LNCAP (cell line): ENCODE results near the gene SCCPDH.

Experiments used
- CTCF ChIP-seq: fragments of 450-650 bp; IDR thresholded peaks from 2 replicates; pipeline ENCODE4 v1.5.1; 2017; ENCODE audit warnings: mild to moderate bottlenecking

Gene SCCPDH

DNA sequence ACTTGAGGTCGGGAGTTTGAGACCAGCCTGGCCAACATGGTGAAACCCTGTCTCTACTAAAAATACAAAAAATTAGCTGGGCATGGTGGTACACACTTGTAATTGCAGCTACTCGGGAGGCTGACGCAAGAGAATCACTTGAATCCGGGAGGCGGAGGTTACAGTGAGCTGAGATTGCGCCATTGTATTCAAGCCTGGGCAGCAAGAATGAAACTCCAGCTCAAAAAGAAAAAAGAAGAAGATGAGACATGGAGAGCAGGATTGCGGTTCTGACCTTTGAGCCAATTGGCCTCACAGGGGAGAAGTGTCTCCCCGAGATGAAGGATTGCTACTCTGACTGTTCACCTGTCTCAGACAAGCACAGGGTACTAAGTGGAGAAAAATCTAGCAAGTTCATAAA lies 6.6 kb downstream of the SCCPDH start:
- TF ChIP-seq CTCF: no peak

- TF ChIP-seq CTCF: no peak
These were observed 9.5 kb downstream of the SCCPDH start for GRCh38 chr1:246733704-246734103.

DNA sequence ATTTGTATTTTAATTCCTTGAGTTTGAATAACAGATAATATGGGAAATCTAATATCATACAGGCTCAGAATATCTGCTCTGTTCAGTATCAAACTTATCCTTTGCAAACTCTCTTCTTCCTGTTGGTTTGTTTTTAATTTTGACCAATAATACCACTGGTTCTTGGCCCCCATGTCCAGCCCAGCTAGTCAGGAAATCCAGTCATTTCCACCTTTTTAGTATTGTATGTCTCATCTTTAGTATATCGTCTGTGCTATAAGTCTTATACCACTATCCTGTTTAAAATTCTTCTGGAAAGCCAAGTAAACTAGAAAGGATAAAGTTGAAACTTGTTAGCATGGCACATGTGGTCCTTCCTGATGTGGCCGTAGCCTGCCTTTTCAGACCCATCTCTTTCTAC lies 10.7 kb downstream of the SCCPDH start:
- no peak for TF ChIP-seq CTCF

DNA sequence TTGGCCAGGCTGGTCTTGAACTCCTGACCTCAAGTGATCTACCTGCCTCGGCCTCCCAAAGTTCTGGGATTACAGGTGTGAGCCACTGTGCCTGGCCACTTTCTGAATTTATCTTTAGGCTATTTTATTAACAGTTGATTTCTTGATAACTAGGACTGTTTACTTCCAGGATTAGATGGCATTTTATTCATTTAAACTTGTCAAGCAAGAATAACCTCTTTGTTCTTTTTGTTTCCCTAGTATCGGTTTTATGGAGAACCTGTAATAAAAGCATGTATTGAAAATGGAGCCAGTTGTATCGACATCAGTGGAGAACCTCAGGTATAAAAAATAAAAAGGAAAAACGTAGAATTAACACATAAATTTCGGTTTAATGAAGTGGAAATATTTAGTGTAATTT lies 11.5 kb downstream of the SCCPDH start:
- TF ChIP-seq CTCF: no peak

- TF ChIP-seq CTCF: no peak
These were observed 18.2 kb downstream of the SCCPDH start for GRCh38 chr1:246742396-246742795.

GRCh38 chr1:246748006-246748405 lies 23.8 kb downstream of the SCCPDH start:
- TF ChIP-seq CTCF: no peak

GRCh38 chr1:246748867-246749266 lies 24.7 kb downstream of the SCCPDH start:
- TF ChIP-seq CTCF: no peak

DNA sequence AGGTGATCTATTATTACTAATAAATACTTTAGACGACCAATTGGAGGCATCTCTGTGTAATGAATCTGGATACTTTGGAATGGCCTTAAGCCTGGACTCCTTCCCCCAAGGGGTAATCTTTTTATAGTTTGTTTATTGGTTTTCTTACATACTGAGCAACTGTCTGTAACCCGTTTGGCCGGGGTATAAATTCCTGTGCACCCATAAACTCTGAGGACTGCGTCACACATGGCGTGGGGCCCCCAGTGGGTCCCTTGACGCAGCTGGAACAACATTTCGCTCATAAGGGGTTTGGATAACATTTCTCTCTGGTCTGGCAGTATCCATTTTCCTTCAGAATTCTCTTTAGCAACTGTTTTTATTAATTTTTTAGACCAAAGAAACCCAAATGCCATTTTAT lies 26.5 kb downstream of the SCCPDH start:
- no peak for TF ChIP-seq CTCF
